Measurements from ENCODE around the gene FAM163B. TPM values are rescaled to one million over a fixed set of nuclear protein-coding genes. Genes with fewer than 3 reads are reported as not detected.

Gene FAM163B
- total RNA-seq, 1 donor from 2014 or later: not detected

GRCh38 chr9:133579601-133580418 is 29.4 kb downstream of the FAM163B start:
- DNase-seq (ENCODE audit: extremely low spot score, unreplicated experiment): no peak
- no peak for TF ChIP-seq CTCF (conservative IDR thresholded peaks at IDR 0.05)
- Mint-ChIP-seq H3K4me3 (no peak overlapping the region), H3K27ac (no peak overlapping the region), H3K4me1 (ENCODE audit: unreplicated experiment) (peaks cover 31% of the 10 kb centered on the region), H3K36me3 (no peaks in the 10 kb centered on the region), H3K9me3 (no peaks in the 10 kb centered on the region), H3K27me3 (peaks cover 13% of the 10 kb centered on the region)

- Mint-ChIP-seq H3K27me3 (peaks cover 9% of the 10 kb centered on the region), H3K36me3 (no peaks in the 10 kb centered on the region), H3K4me1 (ENCODE audit: unreplicated experiment) (peaks cover 24% of the 10 kb centered on the region), H3K9me3 (no peaks in the 10 kb centered on the region), H3K27ac (no peak overlapping the region), H3K4me3 (no peak overlapping the region)
- no peak for TF ChIP-seq CTCF (conservative IDR thresholded peaks at IDR 0.05)
- no peak for DNase-seq (ENCODE audit: extremely low spot score, unreplicated experiment)
Observed at GRCh38 chr9:133578524-133579441, 30.4 kb downstream of the FAM163B start.

- no peak for TF ChIP-seq CTCF (conservative IDR thresholded peaks at IDR 0.05)
- Mint-ChIP-seq H3K4me1 (ENCODE audit: unreplicated experiment) (peaks cover 24% of the 10 kb centered on the region), H3K4me3 (no peak overlapping the region), H3K9me3 (no peaks in the 10 kb centered on the region), H3K27me3 (peaks cover 9% of the 10 kb centered on the region), H3K36me3 (no peaks in the 10 kb centered on the region), H3K27ac (no peak overlapping the region)
- no peak for DNase-seq (ENCODE audit: extremely low spot score, unreplicated experiment)
Observed at GRCh38 chr9:133577737-133578112, 31.5 kb downstream of the FAM163B start.

GRCh38 chr9:133576875-133577736 is 32.1 kb downstream of the FAM163B start:
- Mint-ChIP-seq H3K27me3 (peaks cover 8% of the 10 kb centered on the region), H3K4me3 (no peak overlapping the region), H3K27ac (no peak overlapping the region), H3K9me3 (no peaks in the 10 kb centered on the region), H3K36me3 (no peaks in the 10 kb centered on the region), H3K4me1 (ENCODE audit: unreplicated experiment) (peaks cover 21% of the 10 kb centered on the region)
- no peak for TF ChIP-seq CTCF (conservative IDR thresholded peaks at IDR 0.05)
- no peak for DNase-seq (ENCODE audit: extremely low spot score, unreplicated experiment)

Data from type B pancreatic cell (in vitro differentiated cells).